ENCODE measurements around the gene EPHB1.
"Not testable (repeated sequence)": the region's sequence is repeated elsewhere in the genome, so short reads cannot be mapped to it uniquely, and the experiment has no call there.

EPHB1 gene

GRCh38 chr3:135233476-135233875 lies 438.4 kb downstream of the EPHB1 start:
- H3K4me3 ChIP-seq (ENCODE audit: low read depth in 1 of 2, low read length in 2 of 2); H3K36me3 ChIP-seq (ENCODE audit: insufficient read depth, low read length); H3K27ac ChIP-seq (ENCODE audit: low read depth, low read length); H3K9me3 ChIP-seq (ENCODE audit: low read length); H3K9ac ChIP-seq (ENCODE audit: low read length); H3K4me1 ChIP-seq (ENCODE audit: insufficient read depth, low read length); H3K27me3 ChIP-seq (ENCODE audit: control insufficient read depth in 1 of 2, insufficient read depth in 2 of 2, low read length in 2 of 2): not testable (repeated sequence)

- H3K9ac ChIP-seq (ENCODE audit: low read length), result no peak overlapping the region
- no peaks in the 10 kb centered on the region for H3K9me3 ChIP-seq (ENCODE audit: low read length)
- H3K4me3 ChIP-seq (ENCODE audit: low read depth in 1 of 2, low read length in 2 of 2), result no peak overlapping the region
- no peaks in the 10 kb centered on the region for H3K36me3 ChIP-seq (ENCODE audit: insufficient read depth, low read length)
- no peak overlapping the region for H3K27ac ChIP-seq (ENCODE audit: low read depth, low read length)
- H3K27me3 ChIP-seq (ENCODE audit: control insufficient read depth in 1 of 2, insufficient read depth in 2 of 2, low read length in 2 of 2), result no peaks in the 10 kb centered on the region
- no peaks in the 10 kb centered on the region for H3K4me1 ChIP-seq (ENCODE audit: insufficient read depth, low read length)
Measured at GRCh38 chr3:135235541-135235940, 440.5 kb downstream of the EPHB1 start.

GRCh38 chr3:135237371-135238143 lies 442.5 kb downstream of the EPHB1 start:
- H3K4me3 ChIP-seq (ENCODE audit: low read depth in 1 of 2, low read length in 2 of 2), result no peak overlapping the region
- no peaks in the 10 kb centered on the region for H3K9me3 ChIP-seq (ENCODE audit: low read length)
- no peaks in the 10 kb centered on the region for H3K4me1 ChIP-seq (ENCODE audit: insufficient read depth, low read length)
- H3K36me3 ChIP-seq (ENCODE audit: insufficient read depth, low read length), result no peaks in the 10 kb centered on the region
- H3K27me3 ChIP-seq (ENCODE audit: control insufficient read depth in 1 of 2, insufficient read depth in 2 of 2, low read length in 2 of 2), result no peaks in the 10 kb centered on the region
- H3K9ac ChIP-seq (ENCODE audit: low read length), result no peak overlapping the region
- H3K27ac ChIP-seq (ENCODE audit: low read depth, low read length), result no peak overlapping the region

GRCh38 chr3:135238236-135238830 lies 443.3 kb downstream of the EPHB1 start:
- Histone ChIP-seq H3K4me1 (ENCODE audit: insufficient read depth, low read length) (no peaks in the 10 kb centered on the region), H3K27ac (ENCODE audit: low read depth, low read length) (no peak overlapping the region), H3K4me3 (ENCODE audit: low read depth in 1 of 2, low read length in 2 of 2) (no peak overlapping the region), H3K9ac (ENCODE audit: low read length) (no peak overlapping the region), H3K27me3 (ENCODE audit: control insufficient read depth in 1 of 2, insufficient read depth in 2 of 2, low read length in 2 of 2) (no peaks in the 10 kb centered on the region), H3K36me3 (ENCODE audit: insufficient read depth, low read length) (no peaks in the 10 kb centered on the region), H3K9me3 (ENCODE audit: low read length) (no peaks in the 10 kb centered on the region)

DNA sequence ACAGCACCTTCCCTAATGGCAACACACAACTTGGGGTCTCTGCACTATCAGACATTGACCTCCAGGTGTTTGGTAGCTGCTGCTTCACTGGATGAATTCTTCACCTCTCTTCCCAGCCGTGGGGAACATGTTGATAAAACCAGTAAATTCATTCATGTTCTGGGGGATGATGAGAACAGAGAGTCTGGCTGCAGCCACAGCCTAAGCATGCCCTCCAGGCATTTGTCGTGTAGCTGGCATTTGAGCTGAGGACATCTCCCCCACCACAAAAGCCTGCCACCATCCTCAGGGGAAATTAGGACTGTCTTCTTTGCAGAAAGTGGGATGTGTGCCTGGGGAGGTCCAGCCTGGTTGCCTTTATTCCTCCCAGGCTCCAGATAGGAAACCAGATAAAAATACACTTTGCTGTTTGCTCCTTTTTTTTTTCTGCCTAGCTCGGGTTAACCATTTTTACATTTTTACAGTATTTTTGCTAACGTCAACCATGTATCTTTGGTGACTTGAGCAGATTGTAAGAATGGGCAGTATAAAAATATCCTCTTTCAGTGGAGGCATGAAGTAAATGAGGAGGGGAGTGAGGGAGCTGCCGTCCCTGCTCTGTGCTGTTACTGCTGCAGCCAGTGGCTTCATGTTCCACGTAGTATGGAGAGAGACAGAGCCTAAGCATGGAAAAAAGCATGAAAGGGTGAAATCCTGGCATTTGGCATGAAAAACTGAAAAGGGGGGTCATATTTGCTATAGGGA lies 444.0 kb downstream of the EPHB1 start:
- H3K9ac ChIP-seq (ENCODE audit: low read length), result no peak overlapping the region
- no peaks in the 10 kb centered on the region for H3K9me3 ChIP-seq (ENCODE audit: low read length)
- no peak overlapping the region for H3K27ac ChIP-seq (ENCODE audit: low read depth, low read length)
- H3K4me1 ChIP-seq (ENCODE audit: insufficient read depth, low read length), result no peaks in the 10 kb centered on the region
- H3K36me3 ChIP-seq (ENCODE audit: insufficient read depth, low read length), result no peaks in the 10 kb centered on the region
- no peak overlapping the region for H3K4me3 ChIP-seq (ENCODE audit: low read depth in 1 of 2, low read length in 2 of 2)
- H3K27me3 ChIP-seq (ENCODE audit: control insufficient read depth in 1 of 2, insufficient read depth in 2 of 2, low read length in 2 of 2), result no peaks in the 10 kb centered on the region

GRCh38 chr3:135239615-135239884 lies 444.5 kb downstream of the EPHB1 start:
- H3K9me3 ChIP-seq (ENCODE audit: low read length), result no peaks in the 10 kb centered on the region
- H3K4me3 ChIP-seq (ENCODE audit: low read depth in 1 of 2, low read length in 2 of 2), result no peak overlapping the region
- H3K9ac ChIP-seq (ENCODE audit: low read length), result no peak overlapping the region
- no peaks in the 10 kb centered on the region for H3K36me3 ChIP-seq (ENCODE audit: insufficient read depth, low read length)
- H3K27ac ChIP-seq (ENCODE audit: low read depth, low read length), result no peak overlapping the region
- H3K27me3 ChIP-seq (ENCODE audit: control insufficient read depth in 1 of 2, insufficient read depth in 2 of 2, low read length in 2 of 2), result no peaks in the 10 kb centered on the region
- no peaks in the 10 kb centered on the region for H3K4me1 ChIP-seq (ENCODE audit: insufficient read depth, low read length)

DNA sequence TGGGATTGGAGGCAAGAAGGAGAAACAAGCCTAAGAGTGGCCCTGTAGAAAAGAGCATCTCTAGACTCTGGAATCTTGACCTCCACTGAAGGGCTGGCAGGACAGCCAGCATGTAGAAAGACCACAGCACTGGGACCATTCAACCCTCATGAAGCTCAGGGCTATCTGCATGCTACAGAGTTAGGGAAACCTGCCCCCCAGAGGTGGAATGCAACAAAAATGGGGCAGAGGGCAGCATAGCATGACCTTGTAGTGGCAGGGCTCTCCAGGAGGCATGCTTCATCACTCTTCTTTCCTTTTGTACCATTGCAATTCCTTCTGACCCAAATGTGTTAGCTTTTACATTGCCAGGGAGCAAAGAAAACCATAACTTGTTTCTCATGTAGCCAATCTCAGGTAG lies 445.4 kb downstream of the EPHB1 start:
- H3K9ac ChIP-seq (ENCODE audit: low read length), result no peak overlapping the region
- H3K4me1 ChIP-seq (ENCODE audit: insufficient read depth, low read length), result no peaks in the 10 kb centered on the region
- no peaks in the 10 kb centered on the region for H3K27me3 ChIP-seq (ENCODE audit: control insufficient read depth in 1 of 2, insufficient read depth in 2 of 2, low read length in 2 of 2)
- no peak overlapping the region for H3K4me3 ChIP-seq (ENCODE audit: low read depth in 1 of 2, low read length in 2 of 2)
- H3K27ac ChIP-seq (ENCODE audit: low read depth, low read length), result no peak overlapping the region
- H3K36me3 ChIP-seq (ENCODE audit: insufficient read depth, low read length), result no peaks in the 10 kb centered on the region
- no peaks in the 10 kb centered on the region for H3K9me3 ChIP-seq (ENCODE audit: low read length)

DNA sequence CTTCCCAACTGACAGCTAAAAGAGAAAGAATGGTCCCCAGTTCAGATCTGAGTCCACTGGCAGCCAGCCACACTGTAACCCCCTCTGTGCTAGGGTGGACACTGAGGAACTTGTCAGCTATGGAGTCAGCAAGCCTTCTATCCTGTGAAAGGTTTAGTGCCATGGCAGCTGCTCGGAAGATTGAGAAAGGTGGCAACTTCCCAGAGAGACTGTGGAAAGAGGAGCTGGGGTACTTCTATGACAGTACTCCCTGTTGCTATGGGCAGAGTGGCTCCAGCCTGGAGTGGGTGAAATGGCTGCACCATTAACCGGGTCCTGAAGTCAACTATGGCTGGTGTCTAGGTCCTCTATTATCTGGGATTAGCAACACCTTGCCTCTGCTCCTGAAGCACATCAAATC lies 447.2 kb downstream of the EPHB1 start:
- H3K4me1 ChIP-seq (ENCODE audit: insufficient read depth, low read length), result no peaks in the 10 kb centered on the region
- no peak overlapping the region for H3K27ac ChIP-seq (ENCODE audit: low read depth, low read length)
- no peaks in the 10 kb centered on the region for H3K27me3 ChIP-seq (ENCODE audit: control insufficient read depth in 1 of 2, insufficient read depth in 2 of 2, low read length in 2 of 2)
- H3K9me3 ChIP-seq (ENCODE audit: low read length), result no peaks in the 10 kb centered on the region
- no peaks in the 10 kb centered on the region for H3K36me3 ChIP-seq (ENCODE audit: insufficient read depth, low read length)
- no peak overlapping the region for H3K4me3 ChIP-seq (ENCODE audit: low read depth in 1 of 2, low read length in 2 of 2)
- H3K9ac ChIP-seq (ENCODE audit: low read length), result no peak overlapping the region

- no peak overlapping the region for H3K9ac ChIP-seq (ENCODE audit: low read length)
- no peaks in the 10 kb centered on the region for H3K27me3 ChIP-seq (ENCODE audit: control insufficient read depth in 1 of 2, insufficient read depth in 2 of 2, low read length in 2 of 2)
- H3K36me3 ChIP-seq (ENCODE audit: insufficient read depth, low read length), result no peaks in the 10 kb centered on the region
- no peaks in the 10 kb centered on the region for H3K9me3 ChIP-seq (ENCODE audit: low read length)
- no peaks in the 10 kb centered on the region for H3K4me1 ChIP-seq (ENCODE audit: insufficient read depth, low read length)
- no peak overlapping the region for H3K27ac ChIP-seq (ENCODE audit: low read depth, low read length)
- H3K4me3 ChIP-seq (ENCODE audit: low read depth in 1 of 2, low read length in 2 of 2), result no peak overlapping the region
Measured at GRCh38 chr3:135243616-135244015, 448.6 kb downstream of the EPHB1 start.

DNA sequence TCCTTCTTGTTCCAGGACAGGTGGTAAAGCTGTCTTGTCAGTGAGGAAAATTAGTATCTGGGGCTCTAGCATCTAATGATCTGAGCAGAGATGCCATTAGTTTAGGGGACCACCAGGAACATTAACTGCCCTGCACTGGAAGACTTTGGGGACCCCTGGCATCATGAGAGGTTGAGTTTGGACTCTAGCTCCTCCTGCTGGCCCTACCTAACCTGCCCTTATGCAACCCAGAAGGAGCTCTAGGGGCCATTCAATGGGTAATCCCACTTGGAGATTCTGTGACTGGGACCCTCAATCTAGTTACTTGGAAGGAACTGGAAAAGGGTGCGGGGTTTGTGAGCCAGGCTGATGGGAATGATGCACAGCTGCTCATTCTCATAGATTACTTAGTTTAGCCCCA lies 451.0 kb downstream of the EPHB1 start:
- H3K36me3 ChIP-seq (ENCODE audit: insufficient read depth, low read length), result no peaks in the 10 kb centered on the region
- no peak overlapping the region for H3K27ac ChIP-seq (ENCODE audit: low read depth, low read length)
- H3K4me1 ChIP-seq (ENCODE audit: insufficient read depth, low read length), result no peaks in the 10 kb centered on the region
- no peaks in the 10 kb centered on the region for H3K9me3 ChIP-seq (ENCODE audit: low read length)
- H3K27me3 ChIP-seq (ENCODE audit: control insufficient read depth in 1 of 2, insufficient read depth in 2 of 2, low read length in 2 of 2), result no peaks in the 10 kb centered on the region
- no peak overlapping the region for H3K4me3 ChIP-seq (ENCODE audit: low read depth in 1 of 2, low read length in 2 of 2)
- no peak overlapping the region for H3K9ac ChIP-seq (ENCODE audit: low read length)

DNA sequence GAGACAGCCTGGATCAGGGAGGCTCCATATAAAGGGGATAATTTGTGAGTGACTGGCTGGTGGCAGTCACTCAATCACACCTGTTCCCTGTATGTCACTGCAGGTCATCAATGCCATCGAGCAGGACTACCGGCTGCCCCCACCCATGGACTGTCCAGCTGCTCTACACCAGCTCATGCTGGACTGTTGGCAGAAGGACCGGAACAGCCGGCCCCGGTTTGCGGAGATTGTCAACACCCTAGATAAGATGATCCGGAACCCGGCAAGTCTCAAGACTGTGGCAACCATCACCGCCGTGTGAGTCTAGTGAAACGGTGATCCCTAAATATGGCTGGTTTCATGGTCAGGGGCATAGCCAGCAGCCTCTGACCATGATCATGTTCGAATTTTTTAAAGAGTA lies 453.2 kb downstream of the EPHB1 start:
- Histone ChIP-seq H3K27me3 (ENCODE audit: control insufficient read depth in 1 of 2, insufficient read depth in 2 of 2, low read length in 2 of 2) (no peaks in the 10 kb centered on the region), H3K36me3 (ENCODE audit: insufficient read depth, low read length) (no peaks in the 10 kb centered on the region), H3K4me3 (ENCODE audit: low read depth in 1 of 2, low read length in 2 of 2) (no peak overlapping the region), H3K4me1 (ENCODE audit: insufficient read depth, low read length) (no peaks in the 10 kb centered on the region), H3K9me3 (ENCODE audit: low read length) (no peaks in the 10 kb centered on the region), H3K9ac (ENCODE audit: low read length) (no peak overlapping the region), H3K27ac (ENCODE audit: low read depth, low read length) (no peak overlapping the region)

GRCh38 chr3:135249186-135249585 lies 454.1 kb downstream of the EPHB1 start:
- Histone ChIP-seq H3K9ac (ENCODE audit: low read length) (no peak overlapping the region), H3K27ac (ENCODE audit: low read depth, low read length) (no peak overlapping the region), H3K4me3 (ENCODE audit: low read depth in 1 of 2, low read length in 2 of 2) (no peak overlapping the region), H3K4me1 (ENCODE audit: insufficient read depth, low read length) (no peaks in the 10 kb centered on the region), H3K36me3 (ENCODE audit: insufficient read depth, low read length) (no peaks in the 10 kb centered on the region), H3K9me3 (ENCODE audit: low read length) (no peaks in the 10 kb centered on the region), H3K27me3 (ENCODE audit: control insufficient read depth in 1 of 2, insufficient read depth in 2 of 2, low read length in 2 of 2) (no peaks in the 10 kb centered on the region)

Data from muscle layer of colon (tissue), 2 donors.